Sigmoid colon (tissue), 3 donors: Measurements from ENCODE around the gene KCNMB2.

Experiments
- POLR2A ChIP-seq, 2 donors: fragments of 450-650 bp; IDR thresholded peaks; one replicate each; pipeline ENCODE4 v1.6.1; 2016; ENCODE audit warnings: antibody characterized with exemption in 2 of 2, mild to moderate bottlenecking in 2 of 2, moderate library complexity in 2 of 2
- TF ChIP-seq, protein P1 (sequence below), 4 experiments: fragments of 450-650 bp in 3 of 4; fragments of 200-600 bp in 1 of 4; IDR thresholded peaks; one replicate each; pipeline ENCODE4 v1.5.1; 2016 to 2019; ENCODE audit warnings: antibody characterized with exemption in 4 of 4, mild to moderate bottlenecking in 3 of 4, moderate library complexity in 2 of 4

DNA sequence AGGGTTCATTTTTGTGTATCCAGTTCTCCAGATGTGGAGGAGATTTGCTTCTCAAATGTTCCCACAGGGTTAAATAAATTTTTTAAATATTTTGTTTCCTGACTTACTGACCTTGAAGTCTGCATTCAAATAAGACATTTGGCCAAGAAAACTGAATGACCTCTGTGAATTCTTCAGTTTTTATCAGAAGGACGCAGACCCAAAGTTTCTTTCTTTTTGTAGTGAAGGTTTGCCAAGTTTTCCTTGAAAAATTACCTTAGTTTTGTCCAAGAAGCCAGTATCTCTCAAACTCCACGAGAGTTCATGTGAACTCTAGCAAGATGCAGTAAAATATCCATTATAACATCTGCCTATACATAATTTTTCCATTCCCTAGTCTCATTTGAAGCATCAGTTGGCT, 332.4 kb downstream of the KCNMB2 start:
- TF ChIP-seq, protein P1, sequence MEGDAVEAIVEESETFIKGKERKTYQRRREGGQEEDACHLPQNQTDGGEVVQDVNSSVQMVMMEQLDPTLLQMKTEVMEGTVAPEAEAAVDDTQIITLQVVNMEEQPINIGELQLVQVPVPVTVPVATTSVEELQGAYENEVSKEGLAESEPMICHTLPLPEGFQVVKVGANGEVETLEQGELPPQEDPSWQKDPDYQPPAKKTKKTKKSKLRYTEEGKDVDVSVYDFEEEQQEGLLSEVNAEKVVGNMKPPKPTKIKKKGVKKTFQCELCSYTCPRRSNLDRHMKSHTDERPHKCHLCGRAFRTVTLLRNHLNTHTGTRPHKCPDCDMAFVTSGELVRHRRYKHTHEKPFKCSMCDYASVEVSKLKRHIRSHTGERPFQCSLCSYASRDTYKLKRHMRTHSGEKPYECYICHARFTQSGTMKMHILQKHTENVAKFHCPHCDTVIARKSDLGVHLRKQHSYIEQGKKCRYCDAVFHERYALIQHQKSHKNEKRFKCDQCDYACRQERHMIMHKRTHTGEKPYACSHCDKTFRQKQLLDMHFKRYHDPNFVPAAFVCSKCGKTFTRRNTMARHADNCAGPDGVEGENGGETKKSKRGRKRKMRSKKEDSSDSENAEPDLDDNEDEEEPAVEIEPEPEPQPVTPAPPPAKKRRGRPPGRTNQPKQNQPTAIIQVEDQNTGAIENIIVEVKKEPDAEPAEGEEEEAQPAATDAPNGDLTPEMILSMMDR (IDR thresholded peaks at IDR 0.05) = no peak
- TF ChIP-seq POLR2A (IDR thresholded peaks at IDR 0.05) = no peak
